ENCODE data around the gene PRELID2. TPM values are rescaled to one million over a fixed set of nuclear protein-coding genes. Genes with fewer than 3 reads are reported as not detected.
"Not testable (repeated sequence)": the region's sequence is repeated elsewhere in the genome, so short reads cannot be mapped to it uniquely, and the experiment has no call there.

The PRELID2 gene
- total RNA-seq, 1 donor from 2014 or later, result 27.9 TPM

DNA sequence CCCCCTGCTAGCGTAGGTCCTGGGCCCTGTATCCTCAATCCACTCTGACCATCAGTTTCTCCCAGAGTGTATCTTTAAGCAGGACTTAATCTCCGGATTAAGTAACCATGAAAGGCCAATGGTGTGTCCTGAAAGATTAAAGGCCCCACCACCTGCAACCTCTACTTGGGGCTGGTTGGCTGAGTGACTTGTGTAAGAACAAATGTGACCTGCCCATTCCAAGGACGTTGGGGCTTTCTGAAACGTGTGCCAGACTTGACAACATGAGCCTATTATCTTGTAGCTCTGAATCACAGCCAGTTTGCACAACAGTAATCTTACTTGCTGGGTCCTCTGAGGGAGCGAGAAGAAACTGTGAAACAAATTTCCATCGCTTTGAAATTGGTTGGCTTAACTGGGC, 3.1 kb upstream of the PRELID2 start:
- no peak for DNase-seq

- DNase-seq, result not testable (repeated sequence)
These were observed 1.1 kb upstream of the PRELID2 start for GRCh38 chr5:145836241-145836640.

DNA sequence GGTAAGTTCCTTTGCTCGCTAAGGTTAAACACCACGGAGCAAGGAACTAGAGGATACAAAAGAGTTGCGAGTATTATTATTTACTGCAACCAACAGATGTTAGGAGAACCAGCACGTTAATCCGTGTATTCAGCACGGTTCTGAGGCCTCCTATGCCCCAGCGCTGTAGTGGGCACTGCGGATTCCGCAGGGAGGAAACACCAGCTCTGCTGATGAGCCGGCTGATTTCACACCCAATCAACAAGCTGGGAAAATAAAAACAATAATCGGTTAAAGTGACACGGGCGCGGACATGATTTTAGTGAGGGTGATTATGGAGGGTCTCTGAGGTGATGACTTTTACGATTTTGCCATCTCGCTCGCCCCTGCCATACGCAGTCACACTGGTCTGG, 702 bp upstream of the PRELID2 start:
- peak; percentile 31 for DNase-seq

DNA sequence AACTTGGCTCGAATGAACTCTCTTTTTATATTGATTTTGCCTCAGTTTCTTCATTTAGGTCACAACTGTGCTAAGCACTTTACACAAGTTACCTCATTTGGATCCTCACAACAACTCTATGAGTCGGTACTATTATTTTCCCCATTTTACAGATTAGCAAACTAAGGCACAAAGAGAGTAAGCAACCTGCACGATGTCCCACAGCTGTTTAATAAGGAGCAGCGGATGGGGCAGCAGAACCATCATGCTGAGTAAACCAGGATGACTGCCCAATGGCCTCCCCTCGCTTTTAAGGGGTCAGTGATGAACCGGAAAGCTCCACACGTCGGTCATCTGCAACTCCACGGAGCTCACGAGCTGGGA, 607 bp downstream of the PRELID2 start:
- peak; percentile 12 for DNase-seq

- DNase-seq, result no peak
These were observed 1.4 kb downstream of the PRELID2 start for GRCh38 chr5:145833631-145834200.

GRCh38 chr5:145830594-145830993, 4.5 kb downstream of the PRELID2 start:
- DNase-seq, result no peak

- DNase-seq, result peak; percentile 45
These were observed 5.3 kb downstream of the PRELID2 start for GRCh38 chr5:145829708-145830361.

GRCh38 chr5:145826895-145827674, 8.1 kb downstream of the PRELID2 start:
- DNase-seq, result no peak

GRCh38 chr5:145825751-145826180, 9.4 kb downstream of the PRELID2 start:
- peak; percentile 77 for DNase-seq

GRCh38 chr5:145824040-145824439, 11.1 kb downstream of the PRELID2 start:
- peak; percentile 29 for DNase-seq

DNA sequence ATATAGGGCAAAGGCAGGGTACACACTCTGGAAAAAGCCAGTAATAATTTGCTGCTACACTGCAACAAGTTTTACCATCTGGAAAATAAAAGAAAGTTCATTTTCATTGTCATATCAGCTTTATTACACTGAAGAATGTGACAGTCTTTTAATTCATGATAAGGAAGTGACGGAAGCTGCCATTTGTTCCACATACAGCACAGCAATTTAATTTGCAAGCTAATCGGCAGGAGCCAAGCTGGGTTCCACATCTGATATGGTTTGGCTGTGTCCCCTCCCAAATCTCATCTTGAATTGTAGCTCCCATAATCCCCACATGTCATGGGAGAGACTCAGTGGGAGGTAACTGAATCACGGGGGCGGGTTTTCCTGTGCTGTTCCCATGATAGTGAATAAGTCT, 16.5 kb downstream of the PRELID2 start:
- no peak for DNase-seq

- DNase-seq, result no peak
These were observed 22.3 kb downstream of the PRELID2 start for GRCh38 chr5:145812877-145813276.

GRCh38 chr5:145811834-145812625, 23.1 kb downstream of the PRELID2 start:
- DNase-seq, result peak; percentile 83

DNA sequence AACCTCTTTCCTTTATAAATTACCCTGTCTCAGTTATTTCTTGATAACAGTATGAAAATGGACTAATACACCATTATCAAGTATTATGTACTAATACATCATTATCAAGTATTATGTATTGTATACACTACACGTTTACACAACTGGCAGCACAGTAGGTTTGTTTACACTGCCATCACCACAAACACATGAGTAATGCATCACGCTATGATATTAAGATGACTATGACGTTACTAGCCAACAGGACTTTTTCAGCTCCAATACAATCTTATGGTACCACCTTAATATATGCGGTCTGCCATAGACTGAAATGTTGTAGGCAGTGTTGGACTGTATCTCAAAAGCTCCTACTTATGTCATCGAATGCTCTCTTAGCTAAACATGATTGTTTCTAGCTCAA, 28.2 kb downstream of the PRELID2 start:
- DNase-seq, result no peak

DNA sequence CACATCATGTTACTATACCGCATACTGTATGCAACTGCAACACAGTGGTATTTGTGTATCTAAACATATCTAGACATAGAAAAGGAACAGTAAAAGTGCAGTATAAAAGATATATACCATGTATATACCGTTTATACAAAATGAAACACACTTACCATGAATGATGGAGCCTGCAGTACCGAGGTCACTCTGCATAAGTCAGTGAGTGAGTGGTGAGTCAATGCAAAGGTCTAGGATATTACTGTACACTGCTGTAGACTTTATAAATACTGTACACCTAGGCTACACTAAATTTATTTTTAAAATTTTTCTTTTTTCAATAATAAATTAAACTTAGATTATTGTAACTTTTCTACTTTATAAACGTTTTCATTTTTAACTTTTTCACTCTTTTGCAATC, 29.3 kb downstream of the PRELID2 start:
- DNase-seq, result no peak

- DNase-seq, result no peak
These were observed 30.4 kb downstream of the PRELID2 start for GRCh38 chr5:145804701-145805100.

DNA sequence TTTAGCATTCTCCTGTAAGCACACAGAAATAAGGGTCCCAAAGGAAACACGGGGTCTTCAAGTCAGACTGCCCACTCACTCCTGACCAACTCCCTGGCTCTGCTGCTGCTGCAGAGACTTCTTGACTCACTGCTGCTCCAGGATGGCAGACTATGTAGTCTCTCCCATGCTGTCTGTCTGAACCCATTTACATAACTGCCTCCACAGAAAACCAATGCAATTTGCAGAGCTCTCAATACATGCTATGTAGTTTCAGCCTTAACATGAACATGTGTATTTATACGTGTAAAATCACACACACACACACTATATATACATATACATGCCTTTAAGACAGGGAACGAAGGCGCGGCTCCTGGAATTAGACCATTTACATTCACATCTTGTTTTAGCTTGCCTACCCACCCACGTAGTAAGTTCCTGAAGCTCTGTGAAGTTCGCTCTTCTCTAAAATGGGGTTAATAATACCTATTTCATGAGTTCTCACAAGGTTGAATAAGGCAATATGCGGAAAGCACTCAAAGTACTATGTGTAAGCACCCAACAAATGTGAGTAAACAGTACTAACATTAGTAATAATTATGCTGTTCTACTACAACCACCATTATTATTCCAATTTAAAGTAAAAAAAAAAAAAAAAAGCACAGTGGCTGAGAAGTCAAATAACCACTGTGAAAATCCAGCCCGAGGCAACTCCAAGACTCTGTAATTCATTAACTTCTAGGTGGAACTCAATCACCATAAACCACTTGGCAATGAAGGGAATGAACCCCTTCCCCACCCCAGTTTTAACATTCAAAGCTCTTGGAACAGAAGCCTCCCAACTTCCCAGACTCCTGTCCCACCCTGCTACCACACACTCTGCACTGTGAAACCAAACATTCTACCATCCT, 31.8 kb downstream of the PRELID2 start:
- DNase-seq, result no peak

GRCh38 chr5:145801195-145801594, 33.9 kb downstream of the PRELID2 start:
- DNase-seq, result no peak

- peak; percentile 27 for DNase-seq
These were observed 35.0 kb downstream of the PRELID2 start for GRCh38 chr5:145800181-145800580.

GRCh38 chr5:145798503-145798902, 36.6 kb downstream of the PRELID2 start:
- DNase-seq, result not testable (repeated sequence)

- peak; percentile 81 for DNase-seq
These were observed 37.8 kb downstream of the PRELID2 start for GRCh38 chr5:145797336-145797735.

- DNase-seq, result no peak
These were observed 38.8 kb downstream of the PRELID2 start for GRCh38 chr5:145796318-145796717.
